ENCODE measurements around the gene NEURL3. TPM values are rescaled to one million over a fixed set of nuclear protein-coding genes. Genes with fewer than 3 reads are reported as not detected.

NEURL3 gene
- total and polyA plus RNA-seq, 9 of the 15 experiments (the other 6 are each of a cell fraction or from before 2014, with no cell fraction given), result not detected

- TF ChIP-seq FIP1L1 (IDR thresholded peaks at IDR 0.05; ENCODE audit: low read depth, low read length, poor library complexity, severe bottlenecking) (peak; percentile 55), PRMT5 (CRISPR knock-in tag; IDR thresholded peaks at IDR 0.05) (no peak), MCM7 (IDR thresholded peaks at IDR 0.05) (no peak), ZNF277 (CRISPR knock-in tag; IDR thresholded peaks at IDR 0.05; ENCODE audit: borderline replicate concordance) (no peak), ZBTB1 (CRISPR knock-in tag; IDR thresholded peaks at IDR 0.05; ENCODE audit: borderline replicate concordance, low read depth) (peak; percentile 13; the same call in 1 of the 2 replicates), ZBTB34 (CRISPR knock-in tag; IDR thresholded peaks at IDR 0.05) (no peak), NRF1 (conservative IDR thresholded peaks at IDR 0.05 in 1 of 2, IDR thresholded peaks at IDR 0.05 in 1 of 2) (peak; percentile 78 to 82), ZC3H4 (CRISPR knock-in tag; IDR thresholded peaks at IDR 0.05; ENCODE audit: borderline replicate concordance) (0 out of 2 replicates have a peak, but pooled peaks have one; percentile 29), ZNF76 (CRISPR knock-in tag; IDR thresholded peaks at IDR 0.05; ENCODE audit: borderline replicate concordance) (no peak), CREBBP (IDR thresholded peaks at IDR 0.05; ENCODE audit: low read depth, low read length) (no peak), SIN3A (IDR thresholded peaks at IDR 0.05; ENCODE audit: borderline replicate concordance in 2 of 2, control insufficient read depth in 1 of 2, low read depth in 2 of 2, low read length in 2 of 2) (0 out of 4 replicates have a peak, but pooled peaks of 1 of the 2 experiments have one; percentile 37), ELK3 (CRISPR knock-in tag; IDR thresholded peaks at IDR 0.05) (no peak), IRF1 (CRISPR knock-in tag; IDR thresholded peaks at IDR 0.05; ENCODE audit: borderline replicate concordance) (no peak), KLF16 (IDR thresholded peaks at IDR 0.05) (no peak), ATF2 (CRISPR knock-in tag; IDR thresholded peaks at IDR 0.05) (no peak), STAT5B (CRISPR knock-in tag; IDR thresholded peaks at IDR 0.05) (no peak), ZNF436 (CRISPR knock-in tag; IDR thresholded peaks at IDR 0.05) (no peak), FOXP1 (CRISPR knock-in tag; IDR thresholded peaks at IDR 0.05) (0 out of 2 replicates have a peak, but pooled peaks have one; percentile 31), MEIS2 (IDR thresholded peaks at IDR 0.05; ENCODE audit: partially characterized antibody) (peak; percentile 72), ETV1 (tag; conservative IDR thresholded peaks at IDR 0.05; ENCODE audit: low read depth) (peak; percentile 66; the same call in 1 of the 2 replicates), ZNF764 (CRISPR knock-in tag; IDR thresholded peaks at IDR 0.05; ENCODE audit: low read depth) (no peak), LEF1 (IDR thresholded peaks at IDR 0.05) (no peak)
Observed at GRCh38 chr2:96537066-96537733, 32.0 kb upstream of the NEURL3 start (continued).

Data from K562 (cell line).